ENCODE results near the gene MTR. TPM values are rescaled to one million over a fixed set of nuclear protein-coding genes. Genes with fewer than 3 reads are reported as not detected.

The MTR gene
- total RNA-seq, 1 donor from 2014 or later: 37.8 TPM

GRCh38 chr1:236948996-236949395, 153.9 kb downstream of the MTR start:
- DNase-seq (ENCODE audit: extremely low spot score, unreplicated experiment): no peak
- no peak overlapping the region for H3K27ac Mint-ChIP-seq (ENCODE audit: unreplicated experiment)
- no peak overlapping the region for H3K4me3 Mint-ChIP-seq (ENCODE audit: unreplicated experiment)
- H3K4me1 Mint-ChIP-seq (ENCODE audit: unreplicated experiment): no peaks in the 10 kb centered on the region
- no peaks in the 10 kb centered on the region for H3K27me3 Mint-ChIP-seq (ENCODE audit: unreplicated experiment)
- peaks cover 4% of the 10 kb centered on the region for H3K9me3 Mint-ChIP-seq (ENCODE audit: unreplicated experiment)
- TF ChIP-seq, protein P1, sequence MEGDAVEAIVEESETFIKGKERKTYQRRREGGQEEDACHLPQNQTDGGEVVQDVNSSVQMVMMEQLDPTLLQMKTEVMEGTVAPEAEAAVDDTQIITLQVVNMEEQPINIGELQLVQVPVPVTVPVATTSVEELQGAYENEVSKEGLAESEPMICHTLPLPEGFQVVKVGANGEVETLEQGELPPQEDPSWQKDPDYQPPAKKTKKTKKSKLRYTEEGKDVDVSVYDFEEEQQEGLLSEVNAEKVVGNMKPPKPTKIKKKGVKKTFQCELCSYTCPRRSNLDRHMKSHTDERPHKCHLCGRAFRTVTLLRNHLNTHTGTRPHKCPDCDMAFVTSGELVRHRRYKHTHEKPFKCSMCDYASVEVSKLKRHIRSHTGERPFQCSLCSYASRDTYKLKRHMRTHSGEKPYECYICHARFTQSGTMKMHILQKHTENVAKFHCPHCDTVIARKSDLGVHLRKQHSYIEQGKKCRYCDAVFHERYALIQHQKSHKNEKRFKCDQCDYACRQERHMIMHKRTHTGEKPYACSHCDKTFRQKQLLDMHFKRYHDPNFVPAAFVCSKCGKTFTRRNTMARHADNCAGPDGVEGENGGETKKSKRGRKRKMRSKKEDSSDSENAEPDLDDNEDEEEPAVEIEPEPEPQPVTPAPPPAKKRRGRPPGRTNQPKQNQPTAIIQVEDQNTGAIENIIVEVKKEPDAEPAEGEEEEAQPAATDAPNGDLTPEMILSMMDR (IDR thresholded peaks at IDR 0.05): no peak
- no peaks in the 10 kb centered on the region for H3K36me3 Mint-ChIP-seq (ENCODE audit: unreplicated experiment)

DNA sequence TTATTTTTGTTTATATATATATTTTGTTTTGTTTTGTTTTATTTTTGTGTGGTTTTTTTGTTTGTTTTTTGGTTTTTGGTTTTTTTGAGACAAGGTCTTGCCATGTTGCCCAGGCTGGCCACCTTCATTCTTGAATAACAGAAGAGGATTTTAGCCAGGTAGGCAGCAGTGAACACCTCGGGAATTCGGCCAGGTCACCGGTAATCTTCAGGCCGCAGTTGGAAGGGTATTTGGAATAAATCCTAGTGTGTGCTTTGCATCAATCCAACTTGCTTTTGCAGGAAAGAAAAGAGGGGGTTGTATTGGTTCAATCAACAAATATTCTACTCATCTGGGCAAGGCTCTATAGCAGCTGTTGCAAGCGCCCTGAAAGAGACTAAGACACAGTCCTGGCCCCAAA, 155.3 kb downstream of the MTR start:
- Mint-ChIP-seq H3K4me3 (ENCODE audit: unreplicated experiment) (no peak overlapping the region), H3K36me3 (ENCODE audit: unreplicated experiment) (no peaks in the 10 kb centered on the region), H3K27me3 (ENCODE audit: unreplicated experiment) (no peaks in the 10 kb centered on the region), H3K9me3 (ENCODE audit: unreplicated experiment) (peaks cover 8% of the 10 kb centered on the region), H3K4me1 (ENCODE audit: unreplicated experiment) (no peaks in the 10 kb centered on the region), H3K27ac (ENCODE audit: unreplicated experiment) (no peak overlapping the region)
- TF ChIP-seq, protein P1 (IDR thresholded peaks at IDR 0.05): no peak
- no peak for DNase-seq (ENCODE audit: extremely low spot score, unreplicated experiment)

DNA sequence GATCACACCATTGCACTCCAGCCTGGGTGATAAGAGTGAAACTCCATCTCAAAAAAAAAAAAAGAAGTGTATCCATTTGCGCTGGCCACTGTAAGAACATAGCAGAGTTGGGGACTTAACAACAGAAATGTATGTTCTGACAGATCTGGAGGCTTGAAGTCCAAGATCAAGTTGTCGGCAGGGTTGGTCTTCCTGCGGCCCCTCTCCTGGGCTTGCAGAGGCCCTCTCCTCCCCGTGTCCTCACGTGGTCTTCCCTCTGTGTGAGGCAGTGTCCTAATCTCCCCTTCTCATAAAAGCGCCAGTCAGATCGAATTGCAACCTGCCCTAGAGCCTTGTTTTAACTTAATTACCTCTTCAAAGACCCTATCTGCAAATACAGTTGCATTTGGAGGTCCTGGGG, 156.6 kb downstream of the MTR start:
- H3K27me3 Mint-ChIP-seq (ENCODE audit: unreplicated experiment): no peaks in the 10 kb centered on the region
- H3K4me3 Mint-ChIP-seq (ENCODE audit: unreplicated experiment): no peak overlapping the region
- H3K36me3 Mint-ChIP-seq (ENCODE audit: unreplicated experiment): no peaks in the 10 kb centered on the region
- no peak overlapping the region for H3K27ac Mint-ChIP-seq (ENCODE audit: unreplicated experiment)
- H3K4me1 Mint-ChIP-seq (ENCODE audit: unreplicated experiment): no peaks in the 10 kb centered on the region
- TF ChIP-seq, protein P1 (IDR thresholded peaks at IDR 0.05): no peak
- DNase-seq (ENCODE audit: extremely low spot score, unreplicated experiment): no peak
- peaks cover 4% of the 10 kb centered on the region for H3K9me3 Mint-ChIP-seq (ENCODE audit: unreplicated experiment)

GRCh38 chr1:236952246-236953003, 157.3 kb downstream of the MTR start:
- H3K9me3 Mint-ChIP-seq (ENCODE audit: unreplicated experiment): peaks cover 4% of the 10 kb centered on the region
- no peaks in the 10 kb centered on the region for H3K27me3 Mint-ChIP-seq (ENCODE audit: unreplicated experiment)
- TF ChIP-seq, protein P1 (IDR thresholded peaks at IDR 0.05): no peak
- H3K27ac Mint-ChIP-seq (ENCODE audit: unreplicated experiment): no peak overlapping the region
- no peaks in the 10 kb centered on the region for H3K4me1 Mint-ChIP-seq (ENCODE audit: unreplicated experiment)
- H3K36me3 Mint-ChIP-seq (ENCODE audit: unreplicated experiment): no peaks in the 10 kb centered on the region
- no peak for DNase-seq (ENCODE audit: extremely low spot score, unreplicated experiment)
- H3K4me3 Mint-ChIP-seq (ENCODE audit: unreplicated experiment): no peak overlapping the region

DNA sequence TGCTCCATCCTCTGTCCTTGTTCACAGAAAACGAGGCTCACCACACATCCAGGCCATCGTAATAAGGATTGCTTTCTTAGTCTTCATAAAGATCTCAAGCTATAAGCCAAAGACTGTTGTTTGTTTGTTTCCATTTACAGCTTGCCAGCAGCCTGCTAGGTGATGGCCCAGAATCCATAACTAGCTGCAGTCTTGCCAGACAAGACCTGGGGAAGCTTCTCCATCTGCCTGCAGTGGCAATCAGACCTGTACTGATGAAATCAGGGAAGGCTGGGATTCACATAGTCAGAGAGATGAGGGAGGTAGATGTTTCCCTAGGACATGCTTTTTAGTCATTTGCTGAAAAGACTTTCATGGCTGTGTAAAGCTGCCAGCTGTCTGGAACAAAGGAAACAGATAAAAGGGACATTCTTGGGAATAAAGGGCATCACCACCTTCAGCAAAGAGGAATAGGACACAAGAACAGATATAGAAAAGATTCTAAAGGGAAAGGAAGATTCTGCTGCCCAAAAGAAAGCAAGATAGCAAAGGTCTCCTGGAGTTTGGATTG, 158.1 kb downstream of the MTR start:
- Mint-ChIP-seq H3K27ac (ENCODE audit: unreplicated experiment) (no peak overlapping the region), H3K4me3 (ENCODE audit: unreplicated experiment) (no peak overlapping the region), H3K27me3 (ENCODE audit: unreplicated experiment) (no peaks in the 10 kb centered on the region), H3K9me3 (ENCODE audit: unreplicated experiment) (peaks cover 6% of the 10 kb centered on the region), H3K4me1 (ENCODE audit: unreplicated experiment) (no peaks in the 10 kb centered on the region), H3K36me3 (ENCODE audit: unreplicated experiment) (no peaks in the 10 kb centered on the region)
- no peak for DNase-seq (ENCODE audit: extremely low spot score, unreplicated experiment)
- TF ChIP-seq, protein P1 (IDR thresholded peaks at IDR 0.05): no peak

Other genes with a start within 250 kb of the MTR start
- gene HEATR1, start 190.8 kb upstream of the MTR start, total RNA-seq: 30.9 and 34.6 TPM in 2 replicates
- not detected in 2 replicates for gene ACTN2, start 108.8 kb upstream of the MTR start, total RNA-seq
- gene MT1HL1, start 209.1 kb downstream of the MTR start, total RNA-seq: not detected in 2 replicates
- gene RYR2, start 246.9 kb downstream of the MTR start, total RNA-seq: 0.03 and 0.05 TPM in 2 replicates

Measured in osteocyte (in vitro differentiated cells).